DOHH2 (cell line): Measurements from ENCODE around the gene RORC.

Source experiments
- CTCF ChIP-seq: fragments of 200-600 bp; sonication (generic); IDR thresholded peaks from one replicate; pipeline ENCODE4 v1.5.1; 2014; ENCODE audit warnings: antibody characterized with exemption, mild to moderate bottlenecking, low read depth, low read length; ENCODE audit not compliant: poor library complexity, severe bottlenecking
- EZH2phosphoT487 ChIP-seq: fragments of 200-600 bp; sonication (generic); IDR thresholded peaks from 2 replicates; pipeline ENCODE4 v1.6.1; 2017; ENCODE audit warnings: borderline replicate concordance, mild to moderate bottlenecking, antibody characterized with exemption, low read length, moderate library complexity, mixed read lengths

- TF ChIP-seq CTCF (no peak), EZH2phosphoT487 (no peak)
Observed at GRCh38 chr1:151790940-151791651, 40.5 kb downstream of the RORC start.
